NCI-H1092 (cell line): ENCODE data around the gene KEL.
"Not testable (repeated sequence)": the region's sequence is repeated elsewhere in the genome, so short reads cannot be mapped to it uniquely, and the experiment has no call there.

Source experiments
- DNase-seq: peaks from one replicate; lab custom pipeline; 2025; lab: John Stamatoyannopoulos, UW

KEL gene, protein sequence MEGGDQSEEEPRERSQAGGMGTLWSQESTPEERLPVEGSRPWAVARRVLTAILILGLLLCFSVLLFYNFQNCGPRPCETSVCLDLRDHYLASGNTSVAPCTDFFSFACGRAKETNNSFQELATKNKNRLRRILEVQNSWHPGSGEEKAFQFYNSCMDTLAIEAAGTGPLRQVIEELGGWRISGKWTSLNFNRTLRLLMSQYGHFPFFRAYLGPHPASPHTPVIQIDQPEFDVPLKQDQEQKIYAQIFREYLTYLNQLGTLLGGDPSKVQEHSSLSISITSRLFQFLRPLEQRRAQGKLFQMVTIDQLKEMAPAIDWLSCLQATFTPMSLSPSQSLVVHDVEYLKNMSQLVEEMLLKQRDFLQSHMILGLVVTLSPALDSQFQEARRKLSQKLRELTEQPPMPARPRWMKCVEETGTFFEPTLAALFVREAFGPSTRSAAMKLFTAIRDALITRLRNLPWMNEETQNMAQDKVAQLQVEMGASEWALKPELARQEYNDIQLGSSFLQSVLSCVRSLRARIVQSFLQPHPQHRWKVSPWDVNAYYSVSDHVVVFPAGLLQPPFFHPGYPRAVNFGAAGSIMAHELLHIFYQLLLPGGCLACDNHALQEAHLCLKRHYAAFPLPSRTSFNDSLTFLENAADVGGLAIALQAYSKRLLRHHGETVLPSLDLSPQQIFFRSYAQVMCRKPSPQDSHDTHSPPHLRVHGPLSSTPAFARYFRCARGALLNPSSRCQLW

DNA sequence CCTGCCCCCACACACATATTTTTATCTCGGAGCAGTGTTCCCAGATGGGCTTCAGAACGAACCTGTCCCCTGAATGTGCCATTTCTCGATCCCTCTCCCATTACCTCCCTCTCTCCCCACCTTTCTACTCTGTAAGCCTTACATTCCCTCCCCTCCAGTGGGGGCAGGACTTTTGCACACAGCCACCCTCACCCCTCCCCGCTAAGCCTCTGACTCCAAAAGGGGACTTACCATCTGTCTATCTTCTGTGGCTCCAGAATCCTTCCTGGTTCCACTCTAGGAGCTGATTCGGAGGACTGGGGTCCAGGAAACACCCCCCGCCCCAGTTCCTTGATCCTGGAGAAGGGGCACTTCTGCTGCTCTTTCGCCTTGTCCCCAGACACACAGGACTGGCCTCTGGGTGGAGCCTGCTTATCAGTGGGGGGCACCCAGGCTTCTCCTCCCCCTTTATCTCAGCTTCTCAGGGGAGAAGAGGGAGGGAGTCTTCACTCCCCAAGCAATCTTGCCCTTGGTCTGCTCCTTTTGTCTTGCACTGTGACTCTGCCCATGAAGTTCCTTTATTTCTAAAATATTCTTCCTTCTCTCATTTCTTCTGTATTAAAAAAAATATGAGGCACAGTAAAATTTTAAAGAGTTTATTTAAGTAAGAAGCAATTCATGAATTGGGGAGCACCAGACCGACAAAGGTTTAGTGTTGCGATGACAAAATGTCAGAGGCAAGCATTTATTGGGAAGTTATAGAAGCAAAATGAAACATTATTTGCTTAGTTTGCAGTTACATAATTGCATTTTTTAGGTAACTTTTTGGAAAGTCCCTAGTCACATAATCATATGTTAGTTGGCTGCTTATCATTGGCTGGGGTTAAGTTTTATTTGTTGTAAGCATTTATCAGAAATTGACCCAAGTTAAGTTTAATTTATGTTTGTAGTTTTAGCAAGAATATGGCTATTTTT is at the start of gene KEL:
TSS of gene KEL (minus strand) at position 391 of the 954 bp plus-strand sequence. CDS start at position 234, 157 bp downstream.
- DNase-seq, result no peak

DNA sequence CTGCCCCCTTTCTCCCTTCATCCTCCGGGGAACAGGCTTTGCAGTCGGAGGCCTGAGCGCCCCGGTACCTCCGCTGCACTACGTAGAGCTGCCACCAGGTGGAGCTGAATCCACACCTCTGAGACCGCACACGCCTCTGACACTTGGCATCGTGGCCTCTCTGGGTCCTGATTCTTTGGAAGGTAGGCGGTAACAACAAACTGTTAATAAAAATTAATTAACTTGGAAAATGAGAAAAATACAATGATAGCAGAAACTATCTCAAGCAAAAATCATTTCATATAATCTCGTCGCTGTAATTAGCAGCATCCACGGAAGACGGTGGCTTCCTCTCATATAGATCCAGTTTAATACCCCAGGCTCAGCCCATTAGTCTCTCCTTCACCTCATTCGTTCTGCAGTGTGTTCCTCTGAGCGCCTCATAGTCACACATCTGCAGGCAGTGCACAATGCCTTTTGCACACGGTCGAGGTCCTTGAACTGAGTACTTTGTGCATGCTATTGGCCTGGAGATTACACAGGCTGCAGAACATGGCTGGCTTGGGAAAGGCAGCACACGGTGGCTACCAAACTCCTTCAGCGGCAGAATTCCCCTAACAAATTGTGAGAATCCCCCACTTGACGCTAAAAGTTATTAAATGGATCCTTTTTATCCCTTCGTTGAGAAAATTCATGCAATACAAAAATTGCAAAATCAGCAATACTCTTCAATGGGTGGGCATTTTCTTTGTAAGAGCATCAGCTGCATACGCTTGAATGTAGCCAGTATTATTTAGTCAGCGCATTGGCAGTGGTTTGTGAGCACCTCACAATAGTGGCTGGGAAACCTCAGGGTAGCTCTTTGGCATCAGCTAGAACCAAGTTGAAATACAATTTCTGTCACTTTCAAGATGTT is 46.1 kb upstream of the KEL start:
- DNase-seq, result peak; percentile 80

DNA sequence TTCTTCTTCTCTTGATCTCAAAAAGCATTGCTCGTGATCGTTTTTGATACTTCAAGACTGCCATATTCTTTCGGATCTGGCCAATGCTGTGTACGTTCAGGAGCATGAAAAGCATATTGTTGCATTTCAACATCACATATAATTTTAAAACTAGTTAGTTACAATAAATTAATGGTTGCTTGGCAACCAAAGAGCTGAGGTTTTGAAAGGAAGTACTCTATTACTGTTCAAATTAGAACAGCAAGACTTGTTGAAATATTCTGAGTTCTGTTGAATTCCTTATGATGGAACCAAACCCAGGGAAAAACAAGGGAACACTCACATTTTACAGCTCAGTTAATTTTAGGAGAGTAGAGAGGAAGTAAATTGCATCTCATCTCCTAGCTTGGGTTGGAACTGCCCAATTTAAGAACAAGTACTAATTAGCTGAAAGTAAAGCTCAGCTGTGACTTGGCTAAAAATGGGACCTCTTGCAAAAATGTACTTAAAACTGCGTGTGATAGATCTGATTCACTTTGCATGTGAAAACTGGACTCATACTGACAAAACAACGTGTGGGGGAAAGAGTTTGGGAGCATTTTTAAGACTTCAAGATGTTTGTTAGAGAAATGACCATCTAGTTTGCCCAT is 43.6 kb upstream of the KEL start:
- DNase-seq, result no peak

DNA sequence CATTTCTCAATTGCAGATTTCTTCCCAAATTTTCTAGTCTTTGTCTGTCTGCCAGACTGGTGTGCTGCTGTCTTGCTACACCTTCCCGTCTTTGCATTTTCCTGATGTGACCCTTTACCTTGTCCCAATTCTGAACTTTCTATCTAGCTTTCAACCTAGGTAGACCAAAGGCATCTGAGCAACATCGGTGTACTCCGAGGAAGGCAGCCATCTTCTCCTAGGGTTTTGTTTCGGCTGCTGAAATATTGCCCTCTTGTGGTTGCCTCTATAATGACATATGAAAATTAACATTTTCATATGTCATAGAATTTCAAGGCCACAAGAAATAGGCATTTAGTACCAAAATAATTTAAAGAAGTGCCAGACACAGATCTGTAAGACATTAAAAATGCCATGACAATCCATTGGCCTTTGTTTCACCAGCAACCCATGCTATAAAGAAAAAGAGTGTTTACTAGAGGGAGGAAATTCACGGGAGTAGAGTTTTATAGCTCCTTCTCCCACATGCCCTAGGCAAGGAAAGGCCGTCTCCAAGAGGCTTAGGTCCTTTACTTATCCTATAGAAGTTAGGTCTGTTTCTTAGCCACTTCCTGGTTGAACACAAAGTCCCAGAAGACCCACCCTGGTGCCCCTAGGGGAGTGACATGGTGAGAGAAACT is 41.4 kb upstream of the KEL start:
- peak; percentile 42 for DNase-seq

DNA sequence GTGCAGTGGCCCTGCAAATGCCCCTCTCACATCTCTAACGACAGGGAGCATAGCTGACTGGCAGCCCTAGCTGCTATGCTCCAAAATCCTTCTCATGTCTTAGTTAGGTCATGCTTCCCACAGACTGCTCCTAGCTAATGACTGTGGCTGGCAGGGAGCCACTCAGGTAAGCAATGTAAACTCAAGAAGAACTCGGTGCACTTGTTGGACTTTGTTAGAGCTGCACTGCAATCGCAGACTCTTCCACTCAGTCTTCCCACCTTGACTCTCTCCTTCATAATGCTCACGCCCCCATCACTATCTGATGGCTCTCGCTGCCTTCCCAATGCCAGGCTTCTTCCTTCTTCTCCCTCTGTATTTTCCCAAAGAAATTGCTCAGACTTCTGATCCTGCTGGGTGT is 40.7 kb upstream of the KEL start:
- DNase-seq, result no peak

DNA sequence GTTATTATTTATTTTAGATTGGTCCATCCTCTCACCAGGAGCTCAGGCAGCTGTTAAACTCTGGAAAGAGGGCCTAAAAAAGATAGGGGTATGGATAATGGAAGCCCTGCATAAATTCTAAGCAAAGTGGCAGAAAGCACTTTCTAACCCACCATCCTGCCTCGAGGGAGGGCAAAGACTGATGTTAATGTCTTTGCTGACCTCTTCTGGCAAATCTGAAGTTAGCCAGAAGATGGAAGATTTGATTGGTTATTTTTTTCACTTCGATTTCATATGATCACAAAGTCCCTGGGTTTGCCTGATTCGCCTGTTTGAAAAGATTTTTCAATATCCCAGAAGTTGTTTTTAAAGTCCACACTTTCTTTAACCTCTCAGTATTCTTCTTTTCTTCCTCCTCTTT is 39.9 kb upstream of the KEL start:
- DNase-seq, result no peak

DNA sequence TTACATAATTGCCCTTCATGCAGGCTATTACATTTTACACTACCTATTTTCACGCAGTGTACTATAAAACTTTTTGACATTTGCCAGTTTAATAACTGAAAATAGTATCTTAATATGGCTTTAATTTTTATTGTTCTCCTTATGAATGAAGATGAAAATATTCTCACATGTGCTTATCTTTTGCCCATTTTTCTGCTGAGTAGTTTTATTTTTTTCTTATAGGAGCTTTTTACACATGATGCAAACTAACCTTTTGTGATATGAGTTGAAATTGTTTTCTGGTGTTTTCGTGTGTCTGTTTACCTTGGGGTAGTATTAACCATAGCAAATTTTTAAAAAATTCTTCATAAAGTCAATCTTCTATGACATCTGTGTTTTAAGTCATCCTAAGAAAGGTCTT is 38.5 kb upstream of the KEL start:
- no peak for DNase-seq

DNA sequence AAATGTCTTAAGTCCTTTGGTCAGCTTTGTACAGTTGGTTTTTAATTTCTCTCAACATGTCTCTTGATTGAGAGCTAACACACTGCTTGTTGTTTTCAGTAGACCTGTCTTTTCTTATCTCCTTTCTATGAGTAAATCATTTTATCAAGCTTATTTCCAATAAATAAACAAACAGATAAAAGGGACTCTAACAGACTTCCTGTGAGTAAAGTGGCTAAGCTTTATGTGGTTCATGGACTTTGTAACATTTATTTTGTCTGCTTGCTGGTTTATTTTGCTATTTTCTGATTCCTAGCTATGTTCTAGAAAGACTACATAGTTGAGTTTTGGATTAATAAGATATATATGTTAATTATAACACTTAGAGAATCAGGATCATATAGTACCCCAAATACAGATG is 37.6 kb upstream of the KEL start:
- DNase-seq, result no peak

DNA sequence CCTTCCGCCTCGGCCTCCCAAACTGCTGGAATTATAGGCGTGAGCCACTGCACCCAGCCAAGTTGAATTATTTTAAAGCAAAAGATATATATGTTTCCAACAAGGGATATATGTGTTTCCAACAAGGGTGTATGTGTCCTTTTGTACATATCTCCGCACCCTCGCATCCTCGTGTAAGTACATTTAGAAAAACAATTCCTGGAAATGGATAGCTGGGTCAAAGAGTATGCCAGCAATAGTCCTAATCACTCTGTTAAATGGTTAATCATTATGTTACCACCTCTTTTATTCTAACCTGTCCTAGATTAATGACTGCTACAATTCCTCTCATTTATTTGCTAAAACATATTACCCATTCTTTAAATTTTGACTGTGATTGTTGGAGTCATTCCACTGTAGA is 36.8 kb upstream of the KEL start:
- DNase-seq, result no peak

DNA sequence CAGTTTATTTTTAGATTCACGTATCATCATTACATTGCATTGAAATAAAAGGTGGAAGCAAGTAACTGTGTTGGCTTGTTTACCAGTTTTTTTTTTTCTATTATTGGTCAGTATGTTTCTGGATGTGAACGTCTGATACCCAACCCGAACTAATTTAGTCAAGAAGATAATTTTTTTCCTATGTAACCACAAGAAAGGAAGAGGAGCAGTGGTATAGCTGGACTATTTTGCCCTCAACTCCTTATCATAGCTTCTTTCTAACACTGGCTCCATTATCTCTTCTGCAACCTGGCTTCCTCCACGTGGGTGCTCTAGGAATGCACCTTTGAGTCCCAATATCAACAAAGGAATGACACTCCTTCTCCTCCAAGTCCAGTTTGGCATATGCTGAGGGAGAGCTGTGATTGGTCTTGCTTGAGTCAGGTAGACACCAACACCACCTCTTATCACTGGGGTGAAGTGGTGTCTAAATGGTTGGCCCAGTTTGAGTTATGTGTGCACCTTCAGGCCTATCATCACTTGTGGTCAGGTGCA is 35.4 kb upstream of the KEL start:
- no peak for DNase-seq

DNA sequence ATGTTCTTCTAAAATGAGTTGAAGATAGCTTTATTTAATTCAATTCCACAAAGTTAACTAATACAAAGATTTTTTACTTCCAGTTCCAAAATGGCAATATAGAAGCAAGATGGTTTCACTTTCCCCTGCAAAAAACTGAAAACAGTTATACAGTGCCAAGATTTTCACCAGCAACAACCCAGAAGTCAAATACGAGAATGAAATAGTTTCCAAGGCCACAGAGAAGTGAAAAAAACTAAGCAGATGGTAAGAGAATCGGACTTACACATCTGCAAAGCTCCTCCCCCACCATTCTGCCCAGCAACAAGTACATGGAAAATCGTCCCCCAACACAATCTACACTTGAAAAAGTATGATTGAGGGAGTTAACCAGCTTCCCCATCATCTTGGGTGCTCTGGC is 30.3 kb upstream of the KEL start:
- DNase-seq, result no peak

DNA sequence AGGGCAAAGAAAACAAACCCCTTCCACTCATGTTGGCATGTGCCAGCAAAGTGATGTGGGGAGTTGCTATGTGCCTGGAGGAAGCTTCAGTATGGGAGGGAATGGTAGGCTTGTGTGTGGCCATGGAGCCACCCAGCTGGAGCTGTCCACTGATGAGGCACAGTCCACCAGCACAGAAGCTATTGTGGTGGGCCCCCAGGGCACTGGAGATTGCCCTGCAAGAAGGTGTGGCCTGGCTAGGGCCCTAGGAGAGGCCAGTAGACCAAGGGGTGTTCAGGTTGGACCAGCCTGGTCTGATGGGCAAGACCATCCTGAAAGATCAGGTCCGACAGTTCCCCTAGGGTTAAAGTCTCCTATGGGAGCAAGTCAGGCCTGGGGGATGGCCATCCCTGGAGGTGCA is 22.1 kb upstream of the KEL start:
- no peak for DNase-seq

DNA sequence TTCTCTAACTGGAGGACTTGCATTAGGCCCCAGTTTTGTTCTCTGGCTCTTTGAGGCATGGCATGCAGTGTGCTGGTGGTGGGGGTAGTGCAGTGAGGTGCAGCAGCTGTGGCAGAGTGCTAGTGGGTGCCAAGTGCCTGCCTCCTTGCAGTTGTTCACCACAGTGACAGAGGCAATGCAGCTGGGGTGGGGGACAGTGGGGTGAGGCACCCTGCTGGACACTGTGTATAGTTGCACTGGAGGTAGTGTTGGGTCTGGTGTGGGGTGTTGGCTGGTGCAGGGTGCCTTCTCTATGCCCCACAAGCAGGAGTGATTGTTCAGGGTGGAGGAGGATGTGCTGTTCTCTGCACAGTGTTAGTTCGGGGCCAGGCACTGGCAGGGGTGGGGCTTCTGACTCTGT is 21.7 kb upstream of the KEL start:
- no peak for DNase-seq

DNA sequence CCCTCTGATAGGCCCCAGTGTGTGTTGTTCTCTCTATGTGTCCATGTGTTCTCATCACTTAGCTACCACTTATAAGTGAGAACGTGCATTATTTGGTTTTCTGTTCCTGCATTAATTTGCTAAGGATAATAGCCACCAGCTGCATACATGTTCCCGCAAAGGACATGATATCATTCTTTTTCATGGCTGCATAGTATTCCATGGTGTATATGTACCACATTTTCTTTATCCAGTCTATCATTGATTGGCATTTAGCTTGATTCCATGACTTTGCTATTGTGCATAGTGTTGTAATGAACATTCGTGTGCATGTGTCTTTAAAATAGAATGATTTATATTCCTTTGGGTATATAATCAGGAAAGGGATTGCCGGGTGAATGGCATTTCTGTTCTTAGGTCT is 16.2 kb upstream of the KEL start:
- DNase-seq, result not testable (repeated sequence)

DNA sequence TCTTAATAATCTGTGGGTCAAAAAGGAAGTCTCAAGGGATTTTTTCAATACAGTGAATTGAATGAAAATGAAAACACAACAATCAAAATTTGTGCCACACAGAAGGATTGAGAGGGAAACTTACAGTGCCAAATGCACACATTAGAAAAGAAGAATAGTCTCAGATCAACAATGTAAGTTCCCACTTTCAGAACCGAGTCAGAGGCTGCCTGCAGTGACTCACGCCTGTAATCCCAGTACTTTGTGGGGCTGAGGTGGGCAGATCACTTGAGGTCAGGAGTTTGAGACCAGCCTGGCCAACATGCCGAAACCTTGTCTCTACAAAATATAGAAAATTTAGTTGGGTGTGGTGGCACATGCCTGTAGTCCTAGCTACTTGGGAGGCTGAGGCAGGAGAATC is 12.5 kb upstream of the KEL start:
- no peak for DNase-seq

DNA sequence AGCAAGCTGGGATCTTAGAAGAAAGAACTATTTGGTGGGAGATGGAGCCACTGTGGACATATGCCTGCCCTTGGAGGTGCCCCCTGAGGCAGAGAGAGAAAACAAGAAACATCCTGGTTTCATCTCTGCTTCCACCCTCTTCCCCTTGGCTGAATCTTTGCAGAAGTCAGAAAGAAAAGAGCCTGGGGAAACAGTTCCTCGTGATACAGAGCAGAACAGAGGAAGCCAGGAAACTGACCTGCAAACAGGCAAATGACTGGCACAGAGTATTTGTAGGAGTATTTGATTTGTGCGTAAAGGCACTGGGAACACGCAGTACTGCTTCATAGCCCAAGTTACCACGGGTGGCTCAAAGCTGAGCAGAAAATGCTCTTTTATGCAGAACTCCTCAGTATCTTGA is 7.0 kb upstream of the KEL start:
- no peak for DNase-seq

DNA sequence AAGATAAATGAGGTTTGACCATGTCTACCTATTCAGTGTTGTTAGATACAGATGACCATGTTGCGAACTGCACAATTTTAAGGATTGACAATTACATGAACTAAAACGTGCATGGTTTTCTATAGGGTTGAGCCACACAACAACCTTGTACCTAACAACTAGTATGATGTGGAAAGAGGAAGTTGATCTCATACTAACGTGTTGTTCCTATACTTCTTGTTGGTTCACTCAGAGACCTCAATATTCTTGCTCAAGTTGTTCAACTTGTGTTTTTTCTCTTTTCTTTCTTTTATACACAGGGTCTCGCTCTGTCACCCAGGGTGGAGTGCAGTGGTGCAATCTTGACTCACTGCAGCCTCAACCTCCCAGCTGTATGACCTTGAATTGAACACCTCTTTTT is 6.1 kb upstream of the KEL start:
- DNase-seq, result no peak

DNA sequence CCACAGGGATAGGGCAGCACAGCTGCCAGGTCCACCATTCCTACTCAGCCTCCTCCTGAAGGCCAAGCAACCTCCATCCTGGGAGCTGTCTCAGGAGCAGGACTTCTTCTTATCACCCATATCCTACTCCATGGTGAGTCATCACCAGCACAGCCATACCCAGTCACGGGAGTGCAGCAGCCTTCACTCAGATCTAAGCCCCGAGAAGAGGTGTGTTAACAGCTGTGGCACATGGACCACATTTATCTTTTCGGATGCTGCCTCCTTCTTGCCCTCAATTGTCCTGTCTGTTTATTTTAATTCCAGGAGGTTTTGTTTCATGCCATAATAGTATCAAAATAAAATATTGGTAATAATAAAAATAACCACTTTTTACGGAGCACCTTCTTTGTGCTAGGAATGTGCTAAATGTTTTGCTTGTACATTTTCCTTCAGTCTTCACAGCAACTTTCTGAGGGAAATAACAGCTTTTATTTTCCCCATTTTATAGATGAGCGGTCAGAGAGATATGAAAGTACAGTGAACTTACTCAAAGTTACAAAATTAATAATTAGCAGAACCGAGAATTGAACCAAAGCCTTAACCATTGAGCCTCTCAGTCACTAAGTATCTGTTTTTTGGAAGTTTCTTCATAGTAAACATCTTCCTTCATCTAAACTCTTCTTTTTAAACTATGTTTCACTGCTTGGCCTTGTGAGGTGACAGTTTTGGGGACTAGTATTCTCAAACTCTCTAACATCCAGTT is 2.5 kb upstream of the KEL start:
- DNase-seq, result no peak

DNA sequence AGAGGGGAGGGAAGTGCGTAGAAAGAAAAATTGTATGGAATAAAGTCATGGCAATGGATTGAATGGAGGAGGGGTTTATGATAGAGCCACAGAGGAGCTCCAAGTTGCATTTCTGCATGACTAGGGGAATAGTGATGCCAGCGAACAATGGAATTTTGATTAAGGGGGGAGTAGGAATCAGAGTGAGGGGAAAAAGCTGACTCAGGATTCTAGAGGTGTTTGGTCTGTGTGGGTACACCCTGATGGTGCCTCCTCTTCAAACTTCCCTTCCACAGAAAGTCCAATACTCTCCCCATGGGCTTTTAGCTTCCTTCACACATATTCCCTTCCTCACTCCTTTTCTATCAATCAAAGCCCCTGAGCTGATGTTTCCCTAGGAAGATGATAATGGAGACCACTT is 1.8 kb upstream of the KEL start:
- no peak for DNase-seq
